Measurements from ENCODE around the gene OSBPL9. TPM values are rescaled to one million over a fixed set of nuclear protein-coding genes. Genes with fewer than 3 reads are reported as not detected.

OSBPL9 gene
- total and polyA plus RNA-seq, 2 experiments from 2014 or later: 71.0 to 288 TPM

DNA sequence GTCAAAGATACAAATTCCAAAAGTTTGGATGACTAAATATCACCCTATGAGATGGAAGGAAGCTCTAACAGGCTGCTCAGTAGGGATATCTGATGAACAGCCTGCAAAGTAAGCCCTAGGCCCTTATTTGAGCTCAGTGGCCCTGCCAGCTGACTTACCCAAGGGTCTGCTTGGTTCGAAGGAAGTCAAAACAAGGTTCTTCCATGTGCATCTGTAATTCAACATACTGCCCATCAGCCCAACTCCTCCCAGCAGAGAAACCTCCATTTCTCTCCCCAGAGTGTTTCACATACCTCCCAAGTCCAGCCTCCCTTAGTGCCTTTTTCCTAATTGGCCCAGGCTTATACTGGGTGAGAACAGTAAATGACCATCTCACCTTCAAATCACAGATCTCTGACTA lies 175.0 kb downstream of the OSBPL9 start:
- Histone ChIP-seq H4K20me1 (ENCODE audit: insufficient read depth, poor library complexity, severe bottlenecking) (no peaks in the 10 kb centered on the region), H3K9me3 (ENCODE audit: low read depth) (no peaks in the 10 kb centered on the region), H3K4me3 (no peak overlapping the region), H2AFZ (no peak overlapping the region), H3K36me3 (replicated peaks; ENCODE audit: insufficient read depth, low read depth) (peaks cover 5% of the 10 kb centered on the region), H3K4me2 (no peak overlapping the region), H3K27ac (no peak overlapping the region), H3K9me2 (replicated peaks; ENCODE audit: insufficient read depth) (no peaks in the 10 kb centered on the region), H3K27me3 (no peaks in the 10 kb centered on the region), H3K79me2 (no peaks in the 10 kb centered on the region), H3K4me1 (ENCODE audit: insufficient read depth) (no peaks in the 10 kb centered on the region)
- WGBS (ENCODE audit: low lambda C conversion rate, missing lambda C conversion rate): 87% methylated on average over 1 of the region's 1 CpG
- DNase-seq (ENCODE audit: low spot score): no peak
- TF ChIP-seq EZH2phosphoT487 (IDR thresholded peaks at IDR 0.05; ENCODE audit: low read depth, severe bottlenecking, unreplicated experiment): no peak
- TF ChIP-seq, protein P1, sequence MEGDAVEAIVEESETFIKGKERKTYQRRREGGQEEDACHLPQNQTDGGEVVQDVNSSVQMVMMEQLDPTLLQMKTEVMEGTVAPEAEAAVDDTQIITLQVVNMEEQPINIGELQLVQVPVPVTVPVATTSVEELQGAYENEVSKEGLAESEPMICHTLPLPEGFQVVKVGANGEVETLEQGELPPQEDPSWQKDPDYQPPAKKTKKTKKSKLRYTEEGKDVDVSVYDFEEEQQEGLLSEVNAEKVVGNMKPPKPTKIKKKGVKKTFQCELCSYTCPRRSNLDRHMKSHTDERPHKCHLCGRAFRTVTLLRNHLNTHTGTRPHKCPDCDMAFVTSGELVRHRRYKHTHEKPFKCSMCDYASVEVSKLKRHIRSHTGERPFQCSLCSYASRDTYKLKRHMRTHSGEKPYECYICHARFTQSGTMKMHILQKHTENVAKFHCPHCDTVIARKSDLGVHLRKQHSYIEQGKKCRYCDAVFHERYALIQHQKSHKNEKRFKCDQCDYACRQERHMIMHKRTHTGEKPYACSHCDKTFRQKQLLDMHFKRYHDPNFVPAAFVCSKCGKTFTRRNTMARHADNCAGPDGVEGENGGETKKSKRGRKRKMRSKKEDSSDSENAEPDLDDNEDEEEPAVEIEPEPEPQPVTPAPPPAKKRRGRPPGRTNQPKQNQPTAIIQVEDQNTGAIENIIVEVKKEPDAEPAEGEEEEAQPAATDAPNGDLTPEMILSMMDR (IDR thresholded peaks at IDR 0.05; ENCODE audit: poor library complexity): no peak
- no peak for TF ChIP-seq EZH2 (IDR thresholded peaks at IDR 0.05; ENCODE audit: borderline replicate concordance)

DNA sequence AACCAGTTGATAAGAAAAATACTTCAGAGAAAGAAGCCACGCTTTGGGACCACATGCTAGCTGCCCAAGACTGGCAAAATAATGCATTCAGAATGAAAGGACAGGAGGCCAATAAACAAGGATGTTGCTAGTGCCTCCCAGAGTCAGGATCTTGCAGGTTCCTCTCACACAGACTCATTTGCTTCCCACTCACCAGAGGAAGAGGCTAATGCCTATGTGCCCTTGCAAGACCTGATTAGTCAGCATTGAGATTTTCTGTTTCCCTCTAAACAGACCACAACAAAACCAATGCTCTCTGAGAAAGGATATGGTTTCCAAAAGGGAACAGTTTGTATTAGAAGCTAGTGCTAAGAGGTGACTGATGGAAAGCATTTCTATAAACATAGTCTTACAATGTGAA lies 176.0 kb downstream of the OSBPL9 start:
- DNase-seq (ENCODE audit: low spot score): peak; percentile 26
- no peaks in the 10 kb centered on the region for H3K9me3 ChIP-seq (ENCODE audit: low read depth)
- no peaks in the 10 kb centered on the region for H3K27me3 ChIP-seq
- H3K36me3 ChIP-seq (replicated peaks; ENCODE audit: insufficient read depth, low read depth): peaks cover 5% of the 10 kb centered on the region
- H3K27ac ChIP-seq: no peak overlapping the region
- TF ChIP-seq, protein P1 (IDR thresholded peaks at IDR 0.05; ENCODE audit: poor library complexity): no peak
- TF ChIP-seq EZH2 (IDR thresholded peaks at IDR 0.05; ENCODE audit: borderline replicate concordance): no peak
- no peak for TF ChIP-seq EZH2phosphoT487 (IDR thresholded peaks at IDR 0.05; ENCODE audit: low read depth, severe bottlenecking, unreplicated experiment)
- H3K4me2 ChIP-seq: no peak overlapping the region
- no peaks in the 10 kb centered on the region for H4K20me1 ChIP-seq (ENCODE audit: insufficient read depth, poor library complexity, severe bottlenecking)
- no peaks in the 10 kb centered on the region for H3K4me1 ChIP-seq (ENCODE audit: insufficient read depth)
- no peak overlapping the region for H3K4me3 ChIP-seq
- H3K9me2 ChIP-seq (replicated peaks; ENCODE audit: insufficient read depth): no peaks in the 10 kb centered on the region
- WGBS (ENCODE audit: low lambda C conversion rate, missing lambda C conversion rate): 93% methylated on average over 1 of the region's 1 CpG
- no peaks in the 10 kb centered on the region for H3K79me2 ChIP-seq
- no peak overlapping the region for H2AFZ ChIP-seq

DNA sequence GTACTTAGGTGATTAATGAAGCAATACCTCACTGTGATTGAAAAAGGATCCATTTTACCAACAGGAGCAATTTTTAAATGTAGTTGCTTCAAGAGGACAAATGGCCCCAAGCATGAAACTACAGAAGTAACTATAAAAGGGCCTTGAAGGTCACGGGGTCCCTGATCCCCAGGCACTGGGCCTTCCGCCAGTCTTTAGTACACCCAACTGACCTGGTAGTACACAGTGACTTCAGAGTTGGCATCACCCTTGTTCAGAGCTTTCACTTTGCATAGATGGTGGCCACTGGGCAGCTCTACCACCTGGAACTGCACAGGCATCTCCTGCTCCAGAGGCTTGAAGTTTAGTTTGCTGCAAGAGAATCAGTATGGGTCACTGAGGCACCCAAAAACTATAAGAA lies 177.4 kb downstream of the OSBPL9 start:
- H3K4me2 ChIP-seq: no peak overlapping the region
- no peaks in the 10 kb centered on the region for H4K20me1 ChIP-seq (ENCODE audit: insufficient read depth, poor library complexity, severe bottlenecking)
- no peaks in the 10 kb centered on the region for H3K79me2 ChIP-seq
- H3K9me2 ChIP-seq (replicated peaks; ENCODE audit: insufficient read depth): no peaks in the 10 kb centered on the region
- H3K27ac ChIP-seq: no peak overlapping the region
- WGBS (ENCODE audit: low lambda C conversion rate, missing lambda C conversion rate): 97% methylated on average over 2 of the region's 2 CpGs
- no peaks in the 10 kb centered on the region for H3K27me3 ChIP-seq
- no peaks in the 10 kb centered on the region for H3K9me3 ChIP-seq (ENCODE audit: low read depth)
- H3K4me1 ChIP-seq (ENCODE audit: insufficient read depth): no peaks in the 10 kb centered on the region
- no peak for TF ChIP-seq EZH2phosphoT487 (IDR thresholded peaks at IDR 0.05; ENCODE audit: low read depth, severe bottlenecking, unreplicated experiment)
- no peak for TF ChIP-seq EZH2 (IDR thresholded peaks at IDR 0.05; ENCODE audit: borderline replicate concordance)
- TF ChIP-seq, protein P1 (IDR thresholded peaks at IDR 0.05; ENCODE audit: poor library complexity): no peak
- peaks cover 5% of the 10 kb centered on the region for H3K36me3 ChIP-seq (replicated peaks; ENCODE audit: insufficient read depth, low read depth)
- no peak for DNase-seq (ENCODE audit: low spot score)
- no peak overlapping the region for H3K4me3 ChIP-seq
- H2AFZ ChIP-seq: no peak overlapping the region

DNA sequence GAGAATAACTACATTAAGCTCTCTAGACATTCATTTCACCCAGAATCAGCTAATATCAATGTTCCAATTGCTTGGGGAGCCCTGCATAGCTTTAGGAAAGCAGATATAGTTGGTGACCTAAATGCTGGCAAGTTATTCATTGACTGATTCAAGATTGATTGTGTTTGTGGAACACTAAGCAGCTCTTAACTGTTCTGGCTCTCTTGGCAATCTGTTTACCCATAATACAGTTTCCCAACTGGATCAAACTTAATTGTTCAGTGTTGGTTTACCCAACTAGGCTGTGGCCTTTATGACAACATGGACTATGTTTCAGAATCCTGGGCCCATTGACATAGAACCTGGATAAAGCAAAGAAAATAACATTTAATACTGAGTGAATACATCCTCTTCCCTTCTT lies 178.0 kb downstream of the OSBPL9 start:
- H3K36me3 ChIP-seq (replicated peaks; ENCODE audit: insufficient read depth, low read depth): peaks cover 1% of the 10 kb centered on the region
- H4K20me1 ChIP-seq (ENCODE audit: insufficient read depth, poor library complexity, severe bottlenecking): no peaks in the 10 kb centered on the region
- no peaks in the 10 kb centered on the region for H3K4me1 ChIP-seq (ENCODE audit: insufficient read depth)
- no peaks in the 10 kb centered on the region for H3K27me3 ChIP-seq
- H3K4me2 ChIP-seq: no peak overlapping the region
- no peak for DNase-seq (ENCODE audit: low spot score)
- H2AFZ ChIP-seq: no peak overlapping the region
- H3K27ac ChIP-seq: no peak overlapping the region
- no peak overlapping the region for H3K4me3 ChIP-seq
- TF ChIP-seq EZH2phosphoT487 (IDR thresholded peaks at IDR 0.05; ENCODE audit: low read depth, severe bottlenecking, unreplicated experiment) (no peak), EZH2 (IDR thresholded peaks at IDR 0.05; ENCODE audit: borderline replicate concordance) (no peak)
- TF ChIP-seq, protein P1 (IDR thresholded peaks at IDR 0.05; ENCODE audit: poor library complexity): no peak
- no peaks in the 10 kb centered on the region for H3K79me2 ChIP-seq
- H3K9me3 ChIP-seq (ENCODE audit: low read depth): no peaks in the 10 kb centered on the region
- no peaks in the 10 kb centered on the region for H3K9me2 ChIP-seq (replicated peaks; ENCODE audit: insufficient read depth)
